ENCODE results near the gene PCDHB16. TPM values are rescaled to one million over a fixed set of nuclear protein-coding genes. Genes with fewer than 3 reads are reported as not detected.
"Not testable (repeated sequence)": the region's sequence is repeated elsewhere in the genome, so short reads cannot be mapped to it uniquely, and the experiment has no call there.

The PCDHB16 gene
- total RNA-seq (2014; rRNA removed; shearing (Covaris generic)), result 3.0 and 8.6 TPM in 2 replicates

GRCh38 chr5:141182248-141182647 is at the start of gene PCDHB16:
Gene PCDHB16, plus strand, starts transcription at chr5:141182387. Its CDS starts 173 bp downstream, at chr5:141182560.
- DNase-seq (ENCODE audit: low read depth), result peak; percentile 71

- DNase-seq (ENCODE audit: low read depth), result no peak
Measured at GRCh38 chr5:141135030-141135717, 47.0 kb upstream of the PCDHB16 start, which contains the start of gene PCDHB5. Gene PCDHB5, plus strand, starts transcription at chr5:141135206. Its CDS starts 229 bp downstream, at chr5:141135435.

DNA sequence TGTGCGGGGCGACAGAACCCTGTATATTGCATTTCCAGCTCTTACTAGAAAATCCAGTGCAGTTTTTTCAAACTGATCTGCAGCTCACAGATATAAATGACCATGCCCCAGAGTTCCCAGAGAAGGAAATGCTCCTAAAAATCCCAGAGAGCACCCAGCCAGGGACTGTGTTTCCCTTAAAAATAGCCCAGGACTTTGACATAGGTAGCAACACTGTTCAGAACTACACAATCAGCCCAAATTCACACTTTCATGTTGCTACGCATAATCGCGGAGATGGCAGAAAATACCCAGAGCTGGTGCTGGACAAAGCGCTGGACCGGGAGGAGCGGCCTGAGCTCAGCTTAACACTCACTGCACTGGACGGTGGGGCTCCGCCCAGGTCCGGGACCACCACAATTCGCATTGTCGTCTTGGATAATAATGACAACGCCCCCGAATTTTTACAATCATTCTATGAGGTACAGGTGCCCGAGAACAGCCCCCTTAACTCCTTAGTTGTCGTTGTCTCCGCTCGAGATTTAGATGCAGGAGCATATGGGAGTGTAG is 46.4 kb upstream of the PCDHB16 start:
- no peak for DNase-seq (ENCODE audit: low read depth)

- DNase-seq (ENCODE audit: low read depth), result not testable (repeated sequence)
Measured at GRCh38 chr5:141137346-141137745, 44.8 kb upstream of the PCDHB16 start.

DNA sequence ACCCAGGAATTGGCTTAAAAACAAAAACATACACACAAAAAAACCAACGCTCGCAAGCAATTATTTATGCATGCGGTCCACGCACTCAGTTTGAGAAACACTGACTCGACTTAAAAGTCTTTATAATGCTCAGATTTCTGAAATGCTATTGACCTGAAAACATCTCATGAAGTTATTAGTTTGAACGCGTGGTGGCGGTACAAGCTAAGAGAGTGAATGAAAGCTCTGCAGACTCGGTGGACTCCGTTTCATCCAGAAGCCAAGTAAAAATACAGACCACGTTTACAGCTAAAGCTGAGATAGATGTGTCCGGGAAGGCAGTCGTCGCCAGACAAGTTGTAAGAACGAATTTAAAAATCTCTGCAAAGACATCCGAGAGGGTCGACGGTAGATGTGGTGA is 32.4 kb upstream of the PCDHB16 start, which contains the start of gene PCDHB6:
Gene PCDHB6, plus strand, starts transcription at position 246 of the 400 bp plus-strand sequence. CDS start 201 bp downstream, outside the sequence.
- peak; percentile 56 for DNase-seq (ENCODE audit: low read depth)

GRCh38 chr5:141150224-141150992 is 31.8 kb upstream of the PCDHB16 start:
- DNase-seq (ENCODE audit: low read depth), result no peak

DNA sequence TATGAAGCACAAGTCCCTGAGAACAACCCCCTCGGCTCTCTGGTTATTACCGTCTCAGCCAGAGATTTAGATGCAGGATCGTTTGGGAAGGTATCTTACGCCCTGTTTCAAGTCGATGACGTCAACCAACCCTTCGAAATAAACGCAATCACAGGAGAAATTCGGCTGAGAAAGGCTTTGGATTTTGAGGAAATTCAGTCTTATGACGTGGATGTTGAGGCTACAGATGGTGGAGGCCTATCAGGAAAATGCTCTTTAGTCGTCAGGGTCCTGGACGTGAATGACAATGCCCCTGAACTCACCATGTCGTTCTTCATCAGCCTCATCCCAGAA is 31.2 kb upstream of the PCDHB16 start:
- DNase-seq (ENCODE audit: low read depth), result no peak

DNA sequence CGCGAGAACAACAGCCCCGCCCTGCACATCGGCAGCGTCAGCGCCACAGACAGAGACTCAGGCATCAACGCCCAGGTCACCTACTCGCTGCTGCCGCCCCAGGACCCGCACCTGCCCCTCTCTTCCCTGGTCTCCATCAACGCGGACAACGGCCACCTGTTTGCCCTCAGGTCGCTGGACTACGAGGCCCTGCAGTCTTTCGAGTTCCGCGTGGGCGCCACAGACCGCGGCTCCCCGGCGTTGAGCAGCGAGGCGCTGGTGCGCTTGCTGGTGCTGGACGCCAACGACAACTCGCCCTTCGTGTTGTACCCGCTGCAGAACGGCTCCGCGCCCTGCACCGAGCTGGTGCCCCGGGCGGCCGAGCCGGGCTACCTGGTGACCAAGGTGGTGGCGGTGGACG is 30.6 kb upstream of the PCDHB16 start:
- not testable (repeated sequence) for DNase-seq (ENCODE audit: low read depth)

DNA sequence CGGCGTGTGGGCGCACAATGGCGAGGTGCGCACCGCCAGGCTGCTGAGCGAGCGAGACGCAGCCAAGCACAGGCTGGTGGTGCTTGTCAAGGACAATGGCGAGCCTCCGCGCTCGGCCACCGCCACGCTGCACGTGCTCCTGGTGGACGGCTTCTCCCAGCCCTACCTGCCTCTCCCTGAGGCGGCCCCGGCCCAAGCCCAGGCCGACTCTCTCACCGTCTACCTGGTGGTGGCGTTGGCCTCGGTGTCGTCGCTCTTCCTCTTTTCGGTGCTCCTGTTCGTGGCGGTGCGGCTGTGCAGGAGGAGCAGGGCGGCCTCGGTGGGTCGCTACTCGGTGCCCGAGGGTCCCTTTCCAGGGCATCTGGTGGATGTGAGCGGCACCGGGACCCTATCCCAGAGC is 30.1 kb upstream of the PCDHB16 start:
- not testable (repeated sequence) for DNase-seq (ENCODE audit: low read depth)

DNA sequence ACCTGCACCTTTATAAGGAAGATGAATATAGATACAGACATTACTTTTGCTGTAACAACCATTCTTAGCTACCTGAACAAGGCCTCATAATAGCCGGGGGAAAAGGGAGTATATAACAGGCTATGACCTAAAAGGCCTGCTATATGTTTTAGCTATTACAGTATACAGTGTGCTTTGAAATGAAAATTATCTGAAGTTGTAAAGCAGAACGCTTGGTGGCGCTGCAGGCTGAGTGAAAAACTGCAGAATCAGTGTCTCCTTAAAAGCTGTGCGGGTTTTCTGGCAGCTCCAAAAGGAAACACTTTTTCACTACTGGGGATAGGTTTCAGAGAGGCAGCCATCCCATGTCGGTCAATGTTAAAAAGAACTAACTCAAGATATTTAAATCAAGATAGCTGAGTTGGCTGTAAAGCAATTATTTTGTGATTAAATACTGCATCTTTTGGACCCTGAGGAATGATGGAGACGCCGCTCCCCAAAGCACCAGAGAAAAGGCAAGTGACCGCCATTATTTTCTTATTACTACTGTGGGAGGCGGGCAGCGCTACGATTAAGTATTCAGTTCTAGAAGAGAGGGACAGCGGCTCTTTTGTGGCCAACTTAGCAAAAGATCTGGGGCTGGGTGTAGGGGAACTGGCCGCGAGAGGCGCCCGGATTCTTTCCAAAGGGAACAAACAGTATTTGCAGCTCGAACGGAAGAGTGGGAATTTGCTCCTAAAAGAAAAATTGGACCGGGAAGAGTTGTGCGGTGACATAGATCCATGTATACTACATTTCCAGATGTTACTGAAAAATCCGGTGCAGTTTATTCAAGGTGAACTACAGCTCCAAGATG is 26.4 kb upstream of the PCDHB16 start:
- peak; percentile 61 for DNase-seq (ENCODE audit: low read depth)

DNA sequence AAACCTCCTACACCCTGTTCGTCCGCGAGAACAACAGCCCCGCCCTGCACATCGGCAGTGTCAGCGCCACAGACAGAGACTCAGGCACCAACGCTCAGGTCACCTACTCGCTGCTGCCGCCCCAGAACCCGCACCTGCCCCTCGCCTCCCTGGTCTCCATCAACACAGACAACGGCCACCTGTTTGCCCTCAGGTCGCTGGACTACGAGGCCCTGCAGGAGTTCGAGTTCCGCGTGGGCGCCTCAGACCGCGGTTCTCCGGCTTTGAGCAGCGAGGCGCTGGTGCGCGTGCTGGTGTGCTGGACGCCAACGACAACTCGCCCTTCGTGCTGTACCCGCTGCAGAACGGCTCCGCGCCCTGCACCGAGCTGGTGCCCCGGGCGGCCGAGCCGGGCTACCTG is 24.8 kb upstream of the PCDHB16 start:
- not testable (repeated sequence) for DNase-seq (ENCODE audit: low read depth)

GRCh38 chr5:141157901-141158300 is 24.3 kb upstream of the PCDHB16 start:
- DNase-seq (ENCODE audit: low read depth), result not testable (repeated sequence)

- DNase-seq (ENCODE audit: low read depth), result peak; percentile 68
Measured at GRCh38 chr5:141172381-141173204, 9.6 kb upstream of the PCDHB16 start, which contains the start of gene PCDHB7. Gene PCDHB7, plus strand, starts transcription at chr5:141172644. Its CDS starts 192 bp downstream, at chr5:141172836.

DNA sequence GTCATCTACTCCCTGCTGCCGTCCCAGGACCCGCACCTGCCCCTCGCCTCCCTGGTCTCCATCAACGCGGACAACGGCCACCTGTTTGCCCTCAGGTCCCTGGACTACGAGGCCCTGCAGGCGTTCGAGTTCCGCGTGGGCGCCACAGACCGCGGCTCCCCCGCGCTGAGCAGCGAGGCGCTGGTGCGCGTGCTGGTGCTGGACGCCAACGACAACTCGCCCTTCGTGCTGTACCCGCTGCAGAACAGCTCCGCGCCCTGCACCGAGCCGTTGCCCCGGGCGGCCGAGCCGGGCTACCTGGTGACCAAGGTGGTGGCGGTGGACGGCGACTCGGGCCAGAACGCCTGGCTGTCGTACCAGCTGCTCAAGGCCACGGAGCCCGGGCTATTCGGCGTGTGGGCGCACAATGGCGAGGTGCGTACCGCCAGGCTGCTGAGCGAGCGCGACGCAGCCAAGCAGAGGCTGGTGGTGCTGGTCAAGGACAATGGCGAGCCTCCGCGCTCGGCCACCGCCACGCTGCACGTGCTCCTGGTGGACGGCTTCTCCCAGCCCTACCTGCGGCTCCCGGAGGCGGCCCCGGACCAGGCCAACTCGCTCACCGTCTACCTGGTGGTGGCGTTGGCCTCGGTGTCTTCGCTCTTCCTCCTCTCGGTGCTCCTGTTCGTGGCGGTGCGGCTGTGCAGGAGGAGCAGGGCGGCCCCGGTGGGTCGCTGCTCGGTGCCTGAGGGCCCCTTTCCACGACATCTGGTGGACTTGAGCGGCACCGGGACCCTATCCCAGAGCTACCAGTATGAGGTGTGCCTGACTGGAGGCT is 7.7 kb upstream of the PCDHB16 start:
- DNase-seq (ENCODE audit: low read depth), result not testable (repeated sequence)

- no peak for DNase-seq (ENCODE audit: low read depth)
Measured at GRCh38 chr5:141175933-141176332, 6.3 kb upstream of the PCDHB16 start.

DNA sequence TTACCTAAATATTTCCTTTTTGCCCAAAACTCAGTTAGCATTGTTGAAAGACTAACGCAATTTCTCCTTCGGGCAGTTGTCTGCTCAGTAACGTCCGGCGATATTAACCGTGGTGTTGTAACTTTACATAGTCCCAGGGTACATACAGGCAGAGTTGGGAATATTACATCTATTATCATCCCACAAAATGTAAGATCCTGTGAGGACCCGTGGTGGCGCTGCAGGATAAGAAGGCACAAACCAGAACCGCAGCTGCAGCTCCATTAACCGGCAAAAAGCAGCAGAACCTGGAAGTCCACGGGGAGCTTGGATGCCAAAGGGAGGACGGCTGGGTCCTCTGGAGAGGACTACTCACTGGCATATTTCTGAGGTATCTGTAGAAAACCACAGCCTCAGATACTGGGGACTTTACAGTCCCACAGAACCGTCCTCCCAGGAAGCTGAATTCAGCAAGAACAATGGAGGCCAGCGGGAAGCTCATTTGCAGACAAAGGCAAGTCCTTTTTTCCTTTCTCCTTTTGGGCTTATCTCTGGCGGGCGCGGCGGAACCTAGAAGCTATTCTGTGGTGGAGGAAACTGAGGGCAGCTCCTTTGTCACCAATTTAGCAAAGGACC is 4.5 kb upstream of the PCDHB16 start, which contains the start of gene PCDHB8:
Gene PCDHB8, plus strand, starts transcription at position 214 of the 615 bp plus-strand sequence. Its CDS starts 245 bp downstream, at position 459.
- not testable (repeated sequence) for DNase-seq (ENCODE audit: low read depth)

- not testable (repeated sequence) for DNase-seq (ENCODE audit: low read depth)
Measured at GRCh38 chr5:141179371-141179770, 2.8 kb upstream of the PCDHB16 start.

GRCh38 chr5:141179876-141180275 is 2.3 kb upstream of the PCDHB16 start:
- DNase-seq (ENCODE audit: low read depth), result not testable (repeated sequence)

GRCh38 chr5:141180313-141180712 is 1.9 kb upstream of the PCDHB16 start:
- DNase-seq (ENCODE audit: low read depth), result no peak
